Ishikawa (cell line): ENCODE results near the gene GJA4.
A peak's percentile ranks its signal among the peaks of the same experiment; 100 is the strongest.

ENCODE experiments used
- CEBPB ChIP-seq: IDR thresholded peaks from 2 replicates; pipeline ENCODE4 v1.6.1; 2012
- CREB1 ChIP-seq: IDR thresholded peaks from 2 replicates; pipeline ENCODE4 v1.6.1; 2012; ENCODE audit warnings: low read depth
- EGR1 ChIP-seq: IDR thresholded peaks from 2 replicates; pipeline ENCODE4 v1.6.1; 2012
- EP300 ChIP-seq: IDR thresholded peaks from 2 replicates; pipeline ENCODE4 v1.6.1; 2012; ENCODE audit warnings: borderline replicate concordance
- FOXM1 ChIP-seq: IDR thresholded peaks from 2 replicates; pipeline ENCODE4 v1.6.1; 2012; ENCODE audit warnings: low read depth, borderline replicate concordance
- NFIC ChIP-seq: IDR thresholded peaks from 2 replicates; pipeline ENCODE4 v1.6.1; 2012
- RAD21 ChIP-seq: IDR thresholded peaks from 2 replicates; pipeline ENCODE4 v1.6.1; 2012; ENCODE audit warnings: low read depth
- REST ChIP-seq: IDR thresholded peaks from 2 replicates; pipeline ENCODE4 v1.6.1; 2012; ENCODE audit warnings: low read depth, mild to moderate bottlenecking
- TAF1 ChIP-seq: IDR thresholded peaks from 2 replicates; pipeline ENCODE4 v1.6.1; 2012; ENCODE audit warnings: low read depth, mild to moderate bottlenecking
- TCF12 ChIP-seq: IDR thresholded peaks from 2 replicates; pipeline ENCODE4 v1.6.1; 2012; ENCODE audit warnings: low read depth
- TEAD4 ChIP-seq: IDR thresholded peaks from 2 replicates; pipeline ENCODE4 v1.6.1; 2012
- YY1 ChIP-seq: IDR thresholded peaks from 2 replicates; pipeline ENCODE4 v1.6.1; 2012; ENCODE audit warnings: low read depth
- ZBTB7A ChIP-seq: IDR thresholded peaks from 2 replicates; pipeline ENCODE4 v1.6.1; 2012; ENCODE audit warnings: low read depth
- TF ChIP-seq, protein P1 (sequence below): IDR thresholded peaks from 2 replicates; pipeline ENCODE4 v1.6.1; 2012
- TF ChIP-seq, protein P2 (sequence below): IDR thresholded peaks from 2 replicates; pipeline ENCODE4 v1.6.1; 2012

Gene GJA4

DNA sequence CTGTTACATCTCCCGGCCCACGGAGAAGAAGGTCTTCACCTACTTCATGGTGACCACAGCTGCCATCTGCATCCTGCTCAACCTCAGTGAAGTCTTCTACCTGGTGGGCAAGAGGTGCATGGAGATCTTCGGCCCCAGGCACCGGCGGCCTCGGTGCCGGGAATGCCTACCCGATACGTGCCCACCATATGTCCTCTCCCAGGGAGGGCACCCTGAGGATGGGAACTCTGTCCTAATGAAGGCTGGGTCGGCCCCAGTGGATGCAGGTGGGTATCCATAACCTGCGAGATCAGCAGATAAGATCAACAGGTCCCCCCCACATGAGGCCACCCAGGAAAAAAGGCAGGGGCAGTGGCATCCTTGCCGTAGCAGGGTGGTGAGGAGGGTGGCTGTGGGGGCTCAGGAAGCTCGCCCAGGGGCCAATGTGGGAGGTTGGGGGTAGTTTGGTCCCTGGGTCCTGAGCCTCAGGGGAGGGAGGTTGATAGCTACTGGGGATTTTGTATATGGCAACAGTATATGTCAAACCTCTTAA is 31.0 kb upstream of the GJA4 start:
- TF ChIP-seq YY1, result no peak
- no peak for TF ChIP-seq TEAD4
- TF ChIP-seq FOXM1, result no peak
- no peak for TF ChIP-seq NFIC
- TF ChIP-seq CEBPB, result no peak
- no peak for TF ChIP-seq TAF1
- no peak for TF ChIP-seq ZBTB7A
- no peak for TF ChIP-seq EP300
- TF ChIP-seq RAD21, result no peak
- TF ChIP-seq, protein P1, sequence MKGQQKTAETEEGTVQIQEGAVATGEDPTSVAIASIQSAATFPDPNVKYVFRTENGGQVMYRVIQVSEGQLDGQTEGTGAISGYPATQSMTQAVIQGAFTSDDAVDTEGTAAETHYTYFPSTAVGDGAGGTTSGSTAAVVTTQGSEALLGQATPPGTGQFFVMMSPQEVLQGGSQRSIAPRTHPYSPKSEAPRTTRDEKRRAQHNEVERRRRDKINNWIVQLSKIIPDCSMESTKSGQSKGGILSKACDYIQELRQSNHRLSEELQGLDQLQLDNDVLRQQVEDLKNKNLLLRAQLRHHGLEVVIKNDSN, result no peak
- TF ChIP-seq CREB1, result no peak
- TF ChIP-seq EGR1, result no peak
- TF ChIP-seq, protein P2, sequence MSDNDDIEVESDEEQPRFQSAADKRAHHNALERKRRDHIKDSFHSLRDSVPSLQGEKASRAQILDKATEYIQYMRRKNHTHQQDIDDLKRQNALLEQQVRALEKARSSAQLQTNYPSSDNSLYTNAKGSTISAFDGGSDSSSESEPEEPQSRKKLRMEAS, result no peak
- TF ChIP-seq TCF12, result no peak
- no peak for TF ChIP-seq REST

DNA sequence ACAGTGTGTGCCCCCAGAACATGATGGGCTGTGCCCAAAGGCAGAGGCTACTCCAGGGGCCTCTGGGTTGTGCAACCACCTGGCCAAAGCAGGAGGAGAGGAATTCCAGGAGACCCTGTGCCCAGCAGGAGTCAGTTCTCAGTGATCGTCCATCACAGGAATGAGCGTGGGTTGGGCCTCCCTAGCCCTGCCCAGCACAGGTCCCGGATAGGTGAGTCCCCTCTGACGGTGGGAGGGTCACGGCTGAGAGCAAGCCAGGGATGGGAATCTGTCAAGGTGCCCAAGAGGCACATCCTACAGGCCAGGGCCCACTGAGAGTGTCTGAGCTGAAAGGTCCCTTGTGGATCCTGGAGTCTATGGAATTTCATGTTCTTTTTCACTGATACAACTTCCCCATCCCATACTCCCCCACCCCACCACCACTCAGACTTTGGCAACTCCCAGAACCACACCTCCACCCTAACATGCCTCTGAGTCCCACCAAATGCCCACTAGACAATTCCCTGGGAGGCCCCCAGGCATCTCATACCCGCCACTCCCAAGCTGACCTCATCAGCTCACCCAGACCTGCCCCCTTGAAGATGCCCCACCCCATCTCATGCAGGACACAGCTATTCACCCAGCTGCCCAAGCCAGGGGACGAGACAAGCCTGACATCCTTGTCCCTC is 30.2 kb upstream of the GJA4 start:
- TF ChIP-seq RAD21 (no peak), YY1 (no peak), FOXM1 (no peak), TCF12 (no peak), CEBPB (no peak), TEAD4 (no peak), ZBTB7A (no peak), TAF1 (no peak), EP300 (no peak)
- TF ChIP-seq, protein P2, result no peak

GRCh38 chr1:34763142-34763781 is 29.5 kb upstream of the GJA4 start:
- TF ChIP-seq YY1 (no peak), EP300 (peak; percentile 29; the same call in 1 of the 2 replicates), TCF12 (no peak)

DNA sequence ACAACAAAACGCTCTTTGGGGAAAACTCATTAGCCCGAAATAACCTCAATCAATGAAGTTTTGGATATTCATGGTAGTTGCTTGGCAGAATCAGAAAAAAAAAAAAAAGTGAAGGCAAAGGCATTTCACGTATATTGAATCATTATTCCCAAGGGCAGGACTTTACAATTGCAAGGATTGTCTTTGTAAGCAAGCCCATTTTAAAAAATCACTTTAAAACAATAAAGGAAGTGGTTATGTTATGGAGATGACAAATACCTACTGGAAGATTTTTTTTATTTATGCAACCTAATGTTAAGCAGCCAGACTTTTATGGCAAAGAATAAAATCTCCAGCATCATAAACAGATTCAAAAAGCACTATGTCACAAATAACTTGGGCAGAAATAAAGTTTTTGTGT is 23.9 kb upstream of the GJA4 start:
- TF ChIP-seq EP300, result no peak
- no peak for TF ChIP-seq TAF1
- no peak for TF ChIP-seq ZBTB7A
- TF ChIP-seq TCF12, result no peak
- TF ChIP-seq RAD21, result no peak
- TF ChIP-seq NFIC, result no peak
- TF ChIP-seq, protein P1, result no peak
- no peak for TF ChIP-seq TEAD4
- TF ChIP-seq, protein P2, result no peak
- no peak for TF ChIP-seq CREB1
- TF ChIP-seq CEBPB, result no peak
- no peak for TF ChIP-seq REST
- no peak for TF ChIP-seq EGR1
- no peak for TF ChIP-seq YY1
- TF ChIP-seq FOXM1, result no peak

GRCh38 chr1:34770891-34771504 is 21.8 kb upstream of the GJA4 start:
- TF ChIP-seq, protein P1, result no peak
- no peak for TF ChIP-seq FOXM1
- TF ChIP-seq CEBPB, result no peak
